NCI-H510A treated with DMSO at 0.1 percent for 48 hours (cell line): ENCODE measurements around the gene OR10AD1.
"Not testable (repeated sequence)": the region's sequence is repeated elsewhere in the genome, so short reads cannot be mapped to it uniquely, and the experiment has no call there.

ENCODE experiments used
- DNase-seq: peaks from one replicate; lab custom pipeline; 2025; lab: John Stamatoyannopoulos, UW

OR10AD1 gene

GRCh38 chr12:48203192-48203591 is at the start of gene OR10AD1:
Gene OR10AD1 (minus strand): TSS chr12:48203292. CDS start chr12:48203292, 0 bp downstream.
- no peak for DNase-seq

GRCh38 chr12:48247181-48247966 is 44.3 kb upstream of the OR10AD1 start:
- DNase-seq, result no peak

- DNase-seq, result no peak
These were observed 34.1 kb upstream of the OR10AD1 start for GRCh38 chr12:48237162-48237561.

GRCh38 chr12:48235796-48236333 is 32.8 kb upstream of the OR10AD1 start:
- no peak for DNase-seq

GRCh38 chr12:48231169-48231958 is 28.3 kb upstream of the OR10AD1 start:
- not testable (repeated sequence) for DNase-seq

- DNase-seq, result not testable (repeated sequence)
These were observed 21.4 kb upstream of the OR10AD1 start for GRCh38 chr12:48224533-48224932.

GRCh38 chr12:48221645-48222044 is 18.6 kb upstream of the OR10AD1 start:
- no peak for DNase-seq

- no peak for DNase-seq
These were observed 17.6 kb upstream of the OR10AD1 start for GRCh38 chr12:48220701-48221100.

GRCh38 chr12:48219631-48220030 is 16.5 kb upstream of the OR10AD1 start:
- no peak for DNase-seq

- no peak for DNase-seq
These were observed 13.7 kb upstream of the OR10AD1 start for GRCh38 chr12:48216785-48217184.

- DNase-seq, result not testable (repeated sequence)
These were observed 6.4 kb upstream of the OR10AD1 start for GRCh38 chr12:48209495-48209894.

GRCh38 chr12:48202766-48203165 is 326 bp downstream of the OR10AD1 start:
- no peak for DNase-seq

GRCh38 chr12:48201516-48201915 is 1.6 kb downstream of the OR10AD1 start:
- DNase-seq, result no peak

- DNase-seq, result no peak
These were observed 2.0 kb downstream of the OR10AD1 start for GRCh38 chr12:48201091-48201490.

GRCh38 chr12:48199774-48200221 is 3.3 kb downstream of the OR10AD1 start:
- no peak for DNase-seq

GRCh38 chr12:48198985-48199384 is 4.1 kb downstream of the OR10AD1 start:
- no peak for DNase-seq

GRCh38 chr12:48198672-48198971 is 4.5 kb downstream of the OR10AD1 start:
- no peak for DNase-seq

- peak; percentile 97 for DNase-seq
These were observed 5.0 kb downstream of the OR10AD1 start for GRCh38 chr12:48197971-48198671.

- peak; percentile 65 for DNase-seq
These were observed 5.5 kb downstream of the OR10AD1 start for GRCh38 chr12:48197549-48197970.

- no peak for DNase-seq
These were observed 8.3 kb downstream of the OR10AD1 start for GRCh38 chr12:48194799-48195201.

GRCh38 chr12:48193623-48194022 is 9.5 kb downstream of the OR10AD1 start:
- no peak for DNase-seq

GRCh38 chr12:48192861-48193260 is 10.2 kb downstream of the OR10AD1 start:
- DNase-seq, result no peak
